ENCODE measurements around the gene CHST11.

- TF ChIP-seq CTCF (conservative IDR thresholded peaks at IDR 0.05; ENCODE audit: low read depth, low read length) (no peak), EZH2 (IDR thresholded peaks at IDR 0.05; ENCODE audit: borderline replicate concordance, low read depth, low read length, poor library complexity, severe bottlenecking) (no peak)
These were observed 327.8 kb downstream of the CHST11 start for GRCh38 chr12:104784592-104784991.

Data from A673 (cell line).